GM20000 (cell line): ENCODE measurements around the gene KCNMA1.

Experiments
- DNase-seq: peaks from one replicate; pipeline ENCODE4 v3.0.0; 2012; ENCODE audit warnings: low spot score
- TF ChIP-seq, protein P1 (sequence below): IDR thresholded peaks from 2 replicates; pipeline ENCODE4 v1.5.1; 2012; ENCODE audit warnings: mild to moderate bottlenecking, control low read depth; ENCODE audit errors: extremely low read depth, missing control alignments

Gene KCNMA1

DNA sequence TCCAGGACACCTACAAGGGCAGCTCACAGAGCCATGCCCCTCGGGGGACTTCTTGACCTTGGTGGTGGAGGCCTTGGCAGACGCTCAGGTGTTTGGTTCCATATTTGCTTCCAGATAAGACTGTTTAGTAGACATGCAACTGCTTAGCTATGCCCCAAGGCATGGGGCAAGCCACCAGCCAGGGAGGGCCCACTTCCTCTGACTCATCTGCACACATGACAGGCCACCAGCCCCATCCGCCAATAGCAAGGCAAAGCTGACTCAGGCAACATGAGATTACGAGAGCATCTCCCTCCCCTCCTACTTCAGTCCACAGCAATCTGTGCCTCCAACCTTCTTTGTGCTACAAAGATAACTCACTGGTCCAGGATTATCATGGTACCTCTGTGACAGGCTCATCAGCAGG lies 54.9 kb downstream of the KCNMA1 start:
- TF ChIP-seq, protein P1, sequence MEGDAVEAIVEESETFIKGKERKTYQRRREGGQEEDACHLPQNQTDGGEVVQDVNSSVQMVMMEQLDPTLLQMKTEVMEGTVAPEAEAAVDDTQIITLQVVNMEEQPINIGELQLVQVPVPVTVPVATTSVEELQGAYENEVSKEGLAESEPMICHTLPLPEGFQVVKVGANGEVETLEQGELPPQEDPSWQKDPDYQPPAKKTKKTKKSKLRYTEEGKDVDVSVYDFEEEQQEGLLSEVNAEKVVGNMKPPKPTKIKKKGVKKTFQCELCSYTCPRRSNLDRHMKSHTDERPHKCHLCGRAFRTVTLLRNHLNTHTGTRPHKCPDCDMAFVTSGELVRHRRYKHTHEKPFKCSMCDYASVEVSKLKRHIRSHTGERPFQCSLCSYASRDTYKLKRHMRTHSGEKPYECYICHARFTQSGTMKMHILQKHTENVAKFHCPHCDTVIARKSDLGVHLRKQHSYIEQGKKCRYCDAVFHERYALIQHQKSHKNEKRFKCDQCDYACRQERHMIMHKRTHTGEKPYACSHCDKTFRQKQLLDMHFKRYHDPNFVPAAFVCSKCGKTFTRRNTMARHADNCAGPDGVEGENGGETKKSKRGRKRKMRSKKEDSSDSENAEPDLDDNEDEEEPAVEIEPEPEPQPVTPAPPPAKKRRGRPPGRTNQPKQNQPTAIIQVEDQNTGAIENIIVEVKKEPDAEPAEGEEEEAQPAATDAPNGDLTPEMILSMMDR, result no peak
- no peak for DNase-seq

DNA sequence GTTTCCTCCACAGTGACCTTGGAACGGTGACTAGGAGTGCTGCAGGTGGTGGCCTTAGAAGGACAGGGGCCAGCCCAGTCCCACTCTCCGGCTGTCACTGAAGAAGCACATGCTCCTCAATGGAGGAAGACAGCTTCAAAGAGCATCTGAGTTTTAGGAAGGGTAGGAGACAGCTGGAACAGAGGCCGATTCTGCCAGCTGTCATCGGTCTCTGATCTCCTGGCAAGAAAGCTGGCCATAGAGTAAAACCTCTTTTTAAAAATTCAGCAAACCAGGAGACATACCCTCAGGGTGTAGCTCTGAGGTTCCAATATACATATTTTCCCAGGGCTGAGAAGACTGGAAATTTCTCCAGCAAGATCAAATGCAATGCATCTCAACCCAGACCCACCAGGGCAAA lies 55.9 kb downstream of the KCNMA1 start:
- TF ChIP-seq, protein P1, result no peak
- no peak for DNase-seq

DNA sequence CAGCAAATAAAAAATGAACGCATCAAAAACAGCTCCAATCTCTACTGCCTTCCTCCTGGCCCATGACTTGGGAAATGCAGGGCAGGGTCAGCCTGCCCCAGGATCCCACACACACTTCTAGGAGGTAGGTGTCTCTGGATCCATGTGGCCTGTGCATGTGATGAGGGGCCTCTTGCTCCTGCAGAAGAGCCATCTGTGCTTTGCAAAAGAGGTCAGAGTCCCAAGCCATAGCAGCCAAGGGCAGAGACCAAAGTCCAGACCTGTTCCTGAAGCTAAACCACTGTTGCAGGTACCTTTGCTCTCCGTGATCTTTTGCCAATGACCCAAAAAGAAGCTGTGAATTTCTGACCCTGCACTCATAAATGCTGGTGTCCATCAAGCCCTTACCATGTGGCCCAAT lies 57.1 kb downstream of the KCNMA1 start:
- no peak for DNase-seq
- TF ChIP-seq, protein P1, result no peak

DNA sequence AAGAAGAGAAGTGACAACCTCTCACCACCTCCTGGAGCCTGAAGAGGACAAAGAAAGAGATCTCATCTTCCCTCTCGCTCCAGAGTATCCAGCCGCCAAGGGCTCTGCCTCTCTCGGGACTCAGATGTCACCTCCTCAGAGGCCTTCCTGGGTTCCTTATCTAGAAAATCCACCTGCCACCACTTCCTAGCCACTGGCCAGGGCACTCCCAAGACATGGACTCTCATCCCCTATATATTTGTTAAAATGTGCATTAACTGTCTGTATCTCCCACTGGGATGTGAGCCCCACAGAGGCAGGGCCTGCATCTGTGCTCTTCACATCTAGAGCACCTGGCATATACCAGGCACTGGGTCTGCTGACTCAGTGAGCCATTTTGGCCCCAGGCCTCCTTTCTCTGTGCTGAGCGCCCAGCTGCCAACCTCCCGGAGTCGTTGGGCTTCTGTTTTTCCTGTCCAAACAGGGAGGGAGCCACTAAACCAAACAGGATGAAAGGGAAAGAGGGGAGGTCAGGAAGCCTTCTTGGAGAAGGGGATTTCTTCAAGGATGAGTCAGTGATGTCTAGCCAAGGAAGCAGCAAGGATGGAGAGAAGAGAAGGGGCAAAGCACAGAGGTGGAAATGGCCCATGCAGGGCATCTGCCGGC lies 58.9 kb downstream of the KCNMA1 start:
- TF ChIP-seq, protein P1, result no peak
- no peak for DNase-seq

DNA sequence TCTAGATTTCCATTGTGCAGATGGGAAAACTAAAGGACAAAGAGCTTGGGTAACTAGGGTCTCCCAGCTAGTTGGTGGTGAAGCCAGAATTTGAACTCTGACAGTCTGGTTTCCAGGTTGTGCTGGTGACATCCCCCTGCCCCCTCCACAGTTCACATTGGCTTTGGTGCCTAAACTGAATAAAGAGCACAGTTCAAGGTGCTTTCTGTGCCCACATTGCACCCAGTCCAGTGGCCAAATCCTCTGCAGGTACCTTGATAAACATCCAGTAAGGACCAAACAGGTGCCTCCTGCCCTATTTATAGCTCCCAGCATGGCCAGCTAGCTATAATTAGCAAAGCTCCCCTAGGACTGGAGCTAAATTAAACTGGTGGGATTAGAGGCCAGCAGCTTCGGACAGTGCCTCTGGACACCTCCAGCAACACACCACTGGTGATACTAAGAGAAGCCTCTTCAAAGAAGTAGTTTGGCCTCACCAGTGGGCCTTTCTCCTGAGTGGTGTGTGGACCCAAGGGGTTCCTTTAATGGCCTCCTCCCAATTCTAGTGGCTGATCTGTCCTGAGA lies 59.9 kb downstream of the KCNMA1 start:
- TF ChIP-seq, protein P1, result no peak
- no peak for DNase-seq

DNA sequence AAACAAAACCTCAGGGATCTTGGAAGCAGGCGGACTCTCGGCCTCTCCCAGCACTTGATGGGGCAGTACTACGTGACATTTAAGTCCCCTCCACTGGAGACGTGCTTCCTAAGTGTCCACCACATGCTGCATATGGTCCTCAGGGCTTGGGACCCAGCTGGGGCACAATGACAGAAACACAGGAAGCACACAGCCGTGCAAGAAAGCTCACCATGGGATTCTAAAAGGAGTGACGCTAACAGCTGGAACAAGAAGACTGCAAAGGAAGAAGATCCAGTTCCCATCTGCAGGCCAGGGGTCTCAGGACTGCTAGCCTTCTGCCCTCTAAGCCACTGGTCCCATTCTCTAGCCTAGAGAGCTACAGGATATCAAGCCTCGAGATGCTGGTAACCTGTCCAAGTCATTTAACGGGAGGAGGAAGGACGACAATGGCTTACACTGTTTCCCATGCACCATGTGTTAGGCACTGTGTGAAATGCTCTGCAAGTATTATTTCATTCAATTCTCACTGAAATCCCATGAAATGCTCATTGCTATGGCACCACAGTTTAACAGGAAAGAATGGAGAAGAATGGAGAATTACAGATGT lies 61.1 kb downstream of the KCNMA1 start:
- TF ChIP-seq, protein P1, result no peak
- DNase-seq, result no peak

DNA sequence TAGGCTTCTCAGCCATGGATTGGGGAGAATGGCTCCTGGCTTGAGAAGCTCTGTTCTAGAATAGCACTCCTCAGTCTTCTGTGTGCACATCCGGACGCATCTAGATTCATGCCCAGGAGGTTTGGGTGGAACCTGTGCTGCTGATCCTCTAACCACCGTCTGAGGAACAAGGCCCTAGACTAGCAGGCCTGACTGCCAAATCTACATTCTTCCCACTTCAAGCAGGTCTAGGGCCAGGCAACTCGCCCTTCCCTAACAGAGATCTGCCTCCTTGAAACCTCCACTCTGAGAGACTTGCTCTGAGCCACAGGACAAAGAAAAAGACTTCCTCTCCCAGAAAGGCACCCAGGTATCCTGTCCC lies 61.6 kb downstream of the KCNMA1 start:
- no peak for DNase-seq
- TF ChIP-seq, protein P1, result no peak
